NT2/D1 (cell line): ENCODE results near the gene MX2.

Experiments
- DNase-seq: peaks from one replicate; pipeline ENCODE4 v3.0.0-alpha.2; 2011; ENCODE audit warnings: low read depth, low spot score
- H3K27me3 ChIP-seq: 2 replicates; pipeline ENCODE4 v1.6.0; 2011; ENCODE audit warnings: mild to moderate bottlenecking; ENCODE audit not compliant: insufficient read length, insufficient read depth
- H3K36me3 ChIP-seq: 2 replicates; pipeline ENCODE4 v1.6.1; 2011; ENCODE audit warnings: mild to moderate bottlenecking, low read length, mixed read lengths; ENCODE audit not compliant: insufficient read depth, insufficient read length
- H3K4me1 ChIP-seq: 2 replicates; pipeline ENCODE4 v1.5.1; 2011; ENCODE audit not compliant: insufficient read depth, insufficient read length
- H3K4me3 ChIP-seq: 2 replicates; pipeline ENCODE4 v1.5.1; 2011; ENCODE audit warnings: low read depth; ENCODE audit not compliant: insufficient read length
- H3K9ac ChIP-seq: 2 replicates; pipeline ENCODE4 v1.6.0; 2011; ENCODE audit warnings: low read depth; ENCODE audit not compliant: insufficient read length
- H3K9me3 ChIP-seq: 2 replicates; pipeline ENCODE4 v1.5.1; 2011; ENCODE audit warnings: mild to moderate bottlenecking, low read length; ENCODE audit not compliant: insufficient read depth
- SUZ12 ChIP-seq: IDR thresholded peaks from 2 replicates; pipeline ENCODE4 v1.6.1; 2011; ENCODE audit not compliant: insufficient read length, insufficient read depth; ENCODE audit errors: extremely low read depth
- YY1 ChIP-seq: IDR thresholded peaks from 2 replicates; pipeline ENCODE4 v1.6.1; 2011; ENCODE audit not compliant: insufficient read length, insufficient read depth
- ZNF274 ChIP-seq: IDR thresholded peaks from 2 replicates; pipeline ENCODE4 v1.6.1; 2011; ENCODE audit warnings: mild to moderate bottlenecking, low read depth, low read length

The MX2 gene

GRCh38 chr21:41387042-41387819 lies 25.4 kb downstream of the MX2 start:
- no peak for TF ChIP-seq YY1
- TF ChIP-seq SUZ12 = no peak
- no peak for TF ChIP-seq ZNF274
- no peaks in the 10 kb centered on the region for H3K4me1 ChIP-seq
- H3K4me3 ChIP-seq = no peak overlapping the region
- peaks cover 7% of the 10 kb centered on the region for H3K36me3 ChIP-seq
- H3K27me3 ChIP-seq = no peaks in the 10 kb centered on the region
- no peak for DNase-seq
- no peak overlapping the region for H3K9ac ChIP-seq
- peaks cover 5% of the 10 kb centered on the region; the same call in 1 of the 2 replicates for H3K9me3 ChIP-seq

GRCh38 chr21:41387824-41388223 lies 26.0 kb downstream of the MX2 start:
- Histone ChIP-seq H3K4me3 (no peak overlapping the region), H3K9ac (no peak overlapping the region), H3K27me3 (no peaks in the 10 kb centered on the region), H3K4me1 (no peaks in the 10 kb centered on the region), H3K36me3 (peaks cover 2% of the 10 kb centered on the region), H3K9me3 (no peaks in the 10 kb centered on the region; the same call in 1 of the 2 replicates)
- TF ChIP-seq SUZ12 (no peak), YY1 (no peak)
- DNase-seq = no peak

DNA sequence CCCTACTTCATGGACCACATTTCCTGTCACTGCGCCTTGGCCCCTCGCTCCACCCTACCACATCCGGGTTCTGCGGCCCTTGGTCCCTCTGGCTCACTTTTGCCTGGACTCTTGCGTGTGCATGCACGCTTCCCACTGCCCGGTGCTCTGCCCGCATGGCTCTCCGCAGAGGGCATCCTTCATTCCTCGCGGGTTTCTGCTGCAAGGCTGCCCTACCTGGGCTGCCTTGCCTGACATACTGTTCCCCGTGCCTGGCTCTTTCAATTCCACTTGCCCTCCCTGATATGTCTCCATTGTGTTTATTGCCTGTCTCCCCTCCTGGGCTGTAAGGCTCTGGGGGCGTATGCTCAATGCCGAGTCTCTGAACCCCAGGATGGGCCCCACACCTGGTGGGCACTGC lies 26.4 kb downstream of the MX2 start:
- no peaks in the 10 kb centered on the region for H3K36me3 ChIP-seq
- DNase-seq = no peak
- no peak overlapping the region for H3K9ac ChIP-seq
- TF ChIP-seq ZNF274 = no peak
- no peak for TF ChIP-seq YY1
- no peak for TF ChIP-seq SUZ12
- no peaks in the 10 kb centered on the region; the same call in 1 of the 2 replicates for H3K9me3 ChIP-seq
- H3K4me3 ChIP-seq = no peak overlapping the region
- H3K27me3 ChIP-seq = no peaks in the 10 kb centered on the region
- no peaks in the 10 kb centered on the region for H3K4me1 ChIP-seq

DNA sequence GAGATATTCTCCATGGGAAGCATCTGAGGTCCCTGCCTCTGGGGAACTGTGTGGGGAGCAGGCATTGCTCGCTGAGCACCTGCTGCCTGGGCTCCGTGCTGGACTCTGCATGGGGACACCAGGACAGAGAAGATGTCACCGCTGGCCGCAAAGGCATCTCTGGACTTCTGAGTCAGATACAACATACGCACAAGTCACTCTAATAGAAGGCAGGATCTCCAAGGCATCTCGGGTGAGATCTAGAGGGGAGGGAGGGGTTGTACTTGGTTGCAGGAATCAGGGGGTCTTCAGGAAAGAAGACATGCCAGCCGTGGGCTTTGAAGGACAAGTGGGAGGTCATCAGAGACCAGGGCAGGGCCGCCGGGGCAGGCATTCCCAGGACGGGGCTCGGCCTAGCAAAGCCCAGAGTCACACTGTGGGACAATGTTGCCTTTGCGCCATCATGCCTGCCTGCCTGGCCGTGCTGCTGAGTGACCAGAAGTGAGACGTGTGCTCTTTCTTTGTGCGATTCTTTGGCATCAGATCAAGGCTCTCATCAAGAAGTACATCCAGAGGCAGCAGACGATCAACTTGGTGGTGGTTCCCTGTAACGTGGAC lies 28.3 kb downstream of the MX2 start:
- TF ChIP-seq YY1 = no peak
- DNase-seq = no peak
- Histone ChIP-seq H3K36me3 (no peaks in the 10 kb centered on the region), H3K27me3 (no peaks in the 10 kb centered on the region), H3K9me3 (no peaks in the 10 kb centered on the region), H3K4me1 (no peaks in the 10 kb centered on the region), H3K9ac (no peak overlapping the region), H3K4me3 (no peak overlapping the region)

GRCh38 chr21:41393876-41394465 lies 32.1 kb downstream of the MX2 start:
- no peak for DNase-seq
- no peak overlapping the region for H3K4me3 ChIP-seq
- no peak overlapping the region for H3K9ac ChIP-seq
- H3K9me3 ChIP-seq = no peaks in the 10 kb centered on the region
- peaks cover 12% of the 10 kb centered on the region for H3K4me1 ChIP-seq
- H3K36me3 ChIP-seq = peaks cover 14% of the 10 kb centered on the region
- no peaks in the 10 kb centered on the region for H3K27me3 ChIP-seq
- no peak for TF ChIP-seq YY1
- TF ChIP-seq ZNF274 = no peak
- TF ChIP-seq SUZ12 = no peak

GRCh38 chr21:41396558-41397075 lies 34.8 kb downstream of the MX2 start:
- no peak for TF ChIP-seq SUZ12
- no peak for TF ChIP-seq YY1
- TF ChIP-seq ZNF274 = no peak
- Histone ChIP-seq H3K4me3 (no peak overlapping the region), H3K4me1 (peaks cover 12% of the 10 kb centered on the region), H3K27me3 (no peaks in the 10 kb centered on the region), H3K9ac (peak overlapping the region; percentile 11), H3K9me3 (no peaks in the 10 kb centered on the region), H3K36me3 (peaks cover 22% of the 10 kb centered on the region)
- DNase-seq = no peak

GRCh38 chr21:41397471-41397891 lies 35.7 kb downstream of the MX2 start:
- peaks cover 12% of the 10 kb centered on the region for H3K4me1 ChIP-seq
- TF ChIP-seq ZNF274 (no peak), YY1 (no peak), SUZ12 (no peak)
- no peak overlapping the region for H3K4me3 ChIP-seq
- no peak for DNase-seq
- no peaks in the 10 kb centered on the region for H3K9me3 ChIP-seq
- H3K27me3 ChIP-seq = no peaks in the 10 kb centered on the region
- H3K36me3 ChIP-seq = peaks cover 27% of the 10 kb centered on the region
- H3K9ac ChIP-seq = no peak overlapping the region
